AG04450 (cell line): ENCODE results near the gene C2CD2. TPM values are rescaled to one million over a fixed set of nuclear protein-coding genes. Genes with fewer than 3 reads are reported as not detected.

ENCODE experiments used
- CTCF ChIA-PET: fragments of 300-600, 350-600 bp; formaldehyde crosslinking; extraction: SDS; loops from one replicate; lab custom pipeline; 2022; ENCODE audit warnings: antibody characterized with exemption, inconsistent platforms; lab: Charles Lee
- POLR2A ChIA-PET: fragments of 350-600 bp; formaldehyde crosslinking; extraction: SDS; loops from one replicate; lab custom pipeline; 2021; ENCODE audit warnings: antibody characterized with exemption, inconsistent platforms; lab: Yijun Ruan, JAX
- DNase-seq: peaks from one replicate; pipeline ENCODE4 v3.0.0-alpha.2; 2011; ENCODE audit warnings: low read depth, low spot score
- H3K27ac ChIP-seq: one replicate; pipeline ENCODE4 v1.5.1; 2012; ENCODE audit warnings: low read depth, low read length, control low read depth
- H3K27me3 ChIP-seq: one replicate; pipeline ENCODE4 v1.6.0; 2012; ENCODE audit warnings: low read length; ENCODE audit not compliant: control insufficient read depth, insufficient read depth
- H3K4me3 ChIP-seq: 2 replicates; pipeline ENCODE4 v1.5.1; 2011; ENCODE audit warnings: mild to moderate bottlenecking, low read depth, low read length, control low read depth
- H3K9me3 ChIP-seq: 2 replicates; pipeline ENCODE4 v1.5.1; 2012; ENCODE audit warnings: low read length; ENCODE audit not compliant: control insufficient read depth, insufficient read depth
- polyA plus RNA-seq: library from polyadenylated mRNA; depleted of rRNA; stranded (reverse); fragments of >200 nt; gene quantifications from 2 replicates; pipeline ENCODE4 v1.2.3, GENCODE V29; 2011
- TF ChIP-seq, protein P1 (sequence below): IDR thresholded peaks from 2 replicates; pipeline ENCODE4 v1.5.1; 2011; ENCODE audit warnings: low read depth, low read length, control low read depth, inconsistent platforms

The C2CD2 gene
- polyA plus RNA-seq, 1 experiment: 25.4 TPM

DNA sequence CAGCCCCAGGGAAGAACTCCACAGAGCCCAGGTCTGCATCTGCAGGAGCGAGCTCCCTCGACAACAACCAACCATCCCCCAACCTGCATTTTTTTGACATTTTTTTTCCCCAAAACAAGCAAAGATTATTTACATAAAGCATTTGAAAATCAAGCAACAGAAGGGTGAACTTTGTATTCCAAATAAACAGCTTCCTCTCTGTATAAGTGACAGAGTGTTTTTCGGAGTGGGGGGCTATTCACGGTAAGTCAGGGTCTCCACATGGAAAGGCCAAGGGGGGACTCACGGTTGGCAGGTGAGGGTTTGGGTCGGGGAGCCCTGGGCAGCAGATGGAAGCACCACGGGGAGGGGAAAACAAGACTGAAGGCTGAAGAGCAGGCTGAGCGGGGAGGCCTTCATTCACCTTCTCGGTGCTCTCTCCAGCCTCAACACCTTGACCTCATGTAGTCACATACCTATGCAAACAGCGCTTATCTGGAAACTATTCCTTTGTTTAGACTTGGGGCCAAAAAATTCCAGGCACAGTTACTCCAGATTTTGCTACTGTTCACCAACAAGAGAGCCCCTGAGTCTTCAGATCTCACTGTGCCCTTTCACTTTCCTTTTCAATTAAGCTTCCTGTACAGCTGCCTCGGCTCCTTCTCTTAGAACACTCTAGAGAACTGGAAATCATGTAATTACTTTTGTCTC lies 27.6 kb downstream of the C2CD2 start:
- no peaks in the 10 kb centered on the region for H3K27me3 ChIP-seq
- TF ChIP-seq, protein P1, sequence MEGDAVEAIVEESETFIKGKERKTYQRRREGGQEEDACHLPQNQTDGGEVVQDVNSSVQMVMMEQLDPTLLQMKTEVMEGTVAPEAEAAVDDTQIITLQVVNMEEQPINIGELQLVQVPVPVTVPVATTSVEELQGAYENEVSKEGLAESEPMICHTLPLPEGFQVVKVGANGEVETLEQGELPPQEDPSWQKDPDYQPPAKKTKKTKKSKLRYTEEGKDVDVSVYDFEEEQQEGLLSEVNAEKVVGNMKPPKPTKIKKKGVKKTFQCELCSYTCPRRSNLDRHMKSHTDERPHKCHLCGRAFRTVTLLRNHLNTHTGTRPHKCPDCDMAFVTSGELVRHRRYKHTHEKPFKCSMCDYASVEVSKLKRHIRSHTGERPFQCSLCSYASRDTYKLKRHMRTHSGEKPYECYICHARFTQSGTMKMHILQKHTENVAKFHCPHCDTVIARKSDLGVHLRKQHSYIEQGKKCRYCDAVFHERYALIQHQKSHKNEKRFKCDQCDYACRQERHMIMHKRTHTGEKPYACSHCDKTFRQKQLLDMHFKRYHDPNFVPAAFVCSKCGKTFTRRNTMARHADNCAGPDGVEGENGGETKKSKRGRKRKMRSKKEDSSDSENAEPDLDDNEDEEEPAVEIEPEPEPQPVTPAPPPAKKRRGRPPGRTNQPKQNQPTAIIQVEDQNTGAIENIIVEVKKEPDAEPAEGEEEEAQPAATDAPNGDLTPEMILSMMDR: no peak
- no peaks in the 10 kb centered on the region for H3K9me3 ChIP-seq
- H3K4me3 ChIP-seq: peak overlapping the region; percentile 51
- ChIA-PET POLR2A (interaction anchor here (0.7 to 1.4 kb wide), 2 partner anchors 26 to 927 kb away, joined by 3 to 4 read pairs; no protein-coding TSS in a partner anchor), CTCF (interaction anchor here (1.6 to 2.1 kb wide), 2 partner anchors 182 to 191 kb away, joined by 5 to 9 read pairs; no protein-coding TSS in a partner anchor)
- peak; percentile 18 for DNase-seq
- H3K27ac ChIP-seq: peak overlapping the region; percentile 79

DNA sequence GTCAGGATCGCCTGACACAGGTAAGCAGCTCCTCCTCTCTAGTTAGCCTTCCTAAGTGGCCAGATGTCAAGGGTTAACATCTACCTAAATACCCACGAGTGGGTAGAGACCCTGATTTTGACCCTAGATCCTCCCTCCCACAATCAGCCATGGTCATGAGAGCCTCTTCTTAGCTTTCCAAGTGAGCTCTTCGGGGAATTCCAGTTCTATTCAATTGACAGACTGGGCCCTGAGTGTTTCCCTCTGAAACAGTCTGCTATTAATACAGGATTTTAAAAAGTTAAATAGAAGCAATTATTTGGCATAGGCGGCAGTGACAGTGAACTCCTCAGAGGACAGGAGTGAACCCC lies 28.1 kb downstream of the C2CD2 start:
- Histone ChIP-seq H3K4me3 (no peak overlapping the region), H3K27ac (no peak overlapping the region), H3K9me3 (no peaks in the 10 kb centered on the region), H3K27me3 (no peaks in the 10 kb centered on the region)
- TF ChIP-seq, protein P1: no peak
- no peak for DNase-seq
- POLR2A ChIA-PET: interaction anchor here (1.4 kb wide), 1 partner anchor 27 kb away, joined by 4 read pairs; no protein-coding TSS in a partner anchor
- CTCF ChIA-PET: interaction anchor here (1.6 to 2.1 kb wide), 2 partner anchors 182 to 191 kb away, joined by 5 to 9 read pairs; no protein-coding TSS in a partner anchor

DNA sequence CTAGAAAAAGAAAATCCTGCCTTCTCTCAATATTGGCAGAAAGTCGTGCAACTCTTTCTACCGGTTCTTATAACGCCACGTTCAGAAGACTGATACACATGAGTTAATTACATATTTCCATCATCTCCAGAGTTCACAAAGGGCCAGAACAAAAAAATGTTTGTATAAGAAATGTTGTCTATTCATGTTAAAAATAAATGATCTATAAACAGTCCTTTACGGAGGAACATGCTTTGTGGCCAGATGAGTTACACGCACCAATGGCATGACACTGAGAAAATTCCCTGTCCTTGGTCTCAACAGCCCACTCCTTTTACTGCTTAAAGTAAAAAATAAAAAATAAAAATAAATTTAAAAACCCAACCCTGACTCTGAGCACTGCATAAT lies 29.5 kb downstream of the C2CD2 start:
- Histone ChIP-seq H3K27me3 (no peaks in the 10 kb centered on the region), H3K27ac (no peak overlapping the region), H3K9me3 (no peaks in the 10 kb centered on the region), H3K4me3 (no peak overlapping the region)
- ChIA-PET CTCF (interaction anchor here (1.1 to 1.9 kb wide), 2 partner anchors 9 to 193 kb away, joined by 3 to 9 read pairs; no protein-coding TSS in a partner anchor), POLR2A (no interaction called here)
- TF ChIP-seq, protein P1: no peak
- no peak for DNase-seq

DNA sequence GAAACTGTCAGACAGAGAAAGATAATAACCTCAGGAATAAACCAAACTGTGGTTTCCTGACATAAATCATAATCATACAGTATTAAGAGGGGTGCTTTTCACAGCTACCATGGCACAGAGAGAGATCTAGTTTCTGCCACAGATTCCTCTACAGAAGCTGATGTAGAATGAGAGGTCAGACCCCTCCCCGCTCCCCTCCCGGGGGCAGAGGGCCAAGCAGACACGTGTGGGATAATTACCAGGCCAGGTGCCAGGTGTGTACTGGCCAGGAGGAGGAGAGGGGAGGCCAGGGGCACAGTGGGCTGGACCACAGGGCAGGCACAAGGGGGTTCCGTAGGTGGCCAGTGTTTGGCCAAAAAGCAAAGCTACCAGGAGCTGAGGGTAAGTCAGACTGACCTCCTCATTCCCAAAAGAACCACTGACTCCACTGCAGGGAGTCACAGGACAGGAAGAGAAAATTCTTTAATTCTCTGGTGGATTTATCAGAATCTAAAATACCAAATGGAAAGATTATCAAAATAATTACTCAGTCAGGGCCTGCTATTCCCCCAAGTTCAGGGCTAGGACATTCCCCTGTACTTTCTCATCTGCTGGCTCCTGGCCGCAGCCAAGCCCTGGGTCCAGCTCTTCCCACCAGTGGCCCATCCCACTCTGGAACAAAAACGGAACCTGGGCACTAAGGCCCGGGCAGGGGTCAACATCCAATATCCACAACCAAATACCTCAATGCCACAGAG lies 30.0 kb downstream of the C2CD2 start:
- POLR2A ChIA-PET: no interaction called here
- TF ChIP-seq, protein P1: no peak
- Histone ChIP-seq H3K27ac (peak overlapping the region; percentile 68), H3K9me3 (no peaks in the 10 kb centered on the region), H3K4me3 (no peak overlapping the region), H3K27me3 (no peaks in the 10 kb centered on the region)
- CTCF ChIA-PET: interaction anchor here (0.7 to 1.9 kb wide), 3 partner anchors 107 to 311 kb away, joined by 4 to 9 read pairs (median 4); no protein-coding TSS in a partner anchor
- no peak for DNase-seq
